Measurements from ENCODE around the gene IL33.

DNA sequence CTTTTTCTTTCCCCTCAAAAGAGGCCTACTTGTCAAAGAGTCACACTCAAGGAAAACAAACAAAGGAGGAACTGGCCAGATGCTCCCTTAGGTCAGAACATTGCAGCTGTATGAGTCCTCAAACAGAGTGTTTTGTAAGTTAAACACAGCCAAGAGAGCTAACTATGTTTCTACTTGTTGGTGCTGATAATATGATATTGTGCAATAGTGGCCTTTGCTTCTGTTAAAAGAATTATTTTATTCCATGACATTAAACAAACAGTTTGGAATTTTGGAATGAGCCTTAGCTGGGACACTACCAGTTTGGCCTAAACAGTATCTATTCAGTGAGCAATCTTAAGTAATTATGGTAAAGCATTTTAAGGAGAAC lies 56.6 kb downstream of the IL33 start:
- no peak for TF ChIP-seq EZH2 (IDR thresholded peaks at IDR 0.05; ENCODE audit: low read length, unreplicated experiment)
- TF ChIP-seq, protein P1, sequence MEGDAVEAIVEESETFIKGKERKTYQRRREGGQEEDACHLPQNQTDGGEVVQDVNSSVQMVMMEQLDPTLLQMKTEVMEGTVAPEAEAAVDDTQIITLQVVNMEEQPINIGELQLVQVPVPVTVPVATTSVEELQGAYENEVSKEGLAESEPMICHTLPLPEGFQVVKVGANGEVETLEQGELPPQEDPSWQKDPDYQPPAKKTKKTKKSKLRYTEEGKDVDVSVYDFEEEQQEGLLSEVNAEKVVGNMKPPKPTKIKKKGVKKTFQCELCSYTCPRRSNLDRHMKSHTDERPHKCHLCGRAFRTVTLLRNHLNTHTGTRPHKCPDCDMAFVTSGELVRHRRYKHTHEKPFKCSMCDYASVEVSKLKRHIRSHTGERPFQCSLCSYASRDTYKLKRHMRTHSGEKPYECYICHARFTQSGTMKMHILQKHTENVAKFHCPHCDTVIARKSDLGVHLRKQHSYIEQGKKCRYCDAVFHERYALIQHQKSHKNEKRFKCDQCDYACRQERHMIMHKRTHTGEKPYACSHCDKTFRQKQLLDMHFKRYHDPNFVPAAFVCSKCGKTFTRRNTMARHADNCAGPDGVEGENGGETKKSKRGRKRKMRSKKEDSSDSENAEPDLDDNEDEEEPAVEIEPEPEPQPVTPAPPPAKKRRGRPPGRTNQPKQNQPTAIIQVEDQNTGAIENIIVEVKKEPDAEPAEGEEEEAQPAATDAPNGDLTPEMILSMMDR (conservative IDR thresholded peaks at IDR 0.05; ENCODE audit: low read depth, low read length): no peak
- no peak for TF ChIP-seq EZH2phosphoT487 (IDR thresholded peaks at IDR 0.05; ENCODE audit: borderline replicate concordance, low read length)
